SK-N-SH (cell line): ENCODE measurements around the gene ICA1.

Source experiments
- CTCF ChIP-seq: fragments of 200-600 bp; sonication (generic); IDR thresholded peaks from 2 replicates; pipeline ENCODE4 v1.6.1; 2017; ENCODE audit warnings: antibody characterized with exemption, mild to moderate bottlenecking, moderate library complexity
- EP300 ChIP-seq, 2 experiments: IDR thresholded peaks; 2 replicates each; pipeline versions ENCODE4 v1.4.0 to v1.6.1; 2012; ENCODE audit warnings: borderline replicate concordance in 1 of 2, low read depth in 1 of 2, low read length in 1 of 2
- EZH2phosphoT487 ChIP-seq: fragments of 200-600 bp; sonication (generic); IDR thresholded peaks from 2 replicates; pipeline ENCODE4 v1.6.1; 2017; ENCODE audit warnings: low read depth, mixed run types, mild to moderate bottlenecking, antibody characterized with exemption, moderate library complexity, borderline replicate concordance
- FOXJ3 ChIP-seq: sonication (generic); formaldehyde crosslinking; IDR thresholded peaks from 2 replicates; pipeline ENCODE4 v1.5.1; 2020; ENCODE audit warnings: mild to moderate bottlenecking, missing genetic modification reagents
- GABPA ChIP-seq: IDR thresholded peaks from 2 replicates; pipeline ENCODE4 v1.4.0; 2012; ENCODE audit warnings: low read depth, mild to moderate bottlenecking
- MAX ChIP-seq: IDR thresholded peaks from 2 replicates; pipeline ENCODE4 v1.4.0; 2012; ENCODE audit warnings: low read depth
- NRF1 ChIP-seq: IDR thresholded peaks from 2 replicates; pipeline ENCODE4 v1.6.1; 2012; ENCODE audit warnings: low read depth, mild to moderate bottlenecking, low read length
- REST ChIP-seq: IDR thresholded peaks from 2 replicates; pipeline ENCODE4 v1.6.1; 2012; ENCODE audit warnings: mild to moderate bottlenecking, low read depth, low read length, moderate library complexity
- YY1 ChIP-seq: IDR thresholded peaks from 2 replicates; pipeline ENCODE4 v1.4.0; 2012; ENCODE audit warnings: low read depth, mild to moderate bottlenecking

- TF ChIP-seq NRF1 (no peak), EZH2phosphoT487 (no peak), FOXJ3 (CRISPR knock-in tag) (no peak), CTCF (no peak), YY1 (no peak), EP300 (IDR thresholded peaks at IDR 0.05; ENCODE audit: borderline replicate concordance in 1 of 2, low read depth in 1 of 2, low read length in 1 of 2) (no peak), MAX (no peak), REST (no peak), GABPA (no peak)
Observed at GRCh38 chr7:8105449-8106095, 156.4 kb downstream of the ICA1 start.
